ENCODE data around the gene SSTR3.
"Not testable (repeated sequence)": the region's sequence is repeated elsewhere in the genome, so short reads cannot be mapped to it uniquely, and the experiment has no call there.

SSTR3 gene

GRCh38 chr22:37234736-37235711 lies 22.7 kb upstream of the SSTR3 start:
- DNase-seq: no peak
- TF ChIP-seq CTCF (IDR thresholded peaks at IDR 0.05): no peak
- H3K4me3 Mint-ChIP-seq: no peak overlapping the region
- no peaks in the 10 kb centered on the region for H3K36me3 Mint-ChIP-seq (ENCODE audit: low read depth)
- H3K27me3 Mint-ChIP-seq (ENCODE audit: low read depth, poor library complexity): peaks cover 11% of the 10 kb centered on the region
- H3K27ac Mint-ChIP-seq: peak overlapping the region; percentile 88
- H3K9me3 Mint-ChIP-seq: no peaks in the 10 kb centered on the region
- H3K4me1 Mint-ChIP-seq: peaks cover 26% of the 10 kb centered on the region

- TF ChIP-seq CTCF (IDR thresholded peaks at IDR 0.05): no peak
- peaks cover 12% of the 10 kb centered on the region for H3K27me3 Mint-ChIP-seq (ENCODE audit: low read depth, poor library complexity)
- H3K9me3 Mint-ChIP-seq: no peaks in the 10 kb centered on the region
- H3K36me3 Mint-ChIP-seq (ENCODE audit: low read depth): no peaks in the 10 kb centered on the region
- no peak for DNase-seq
- H3K4me3 Mint-ChIP-seq: no peak overlapping the region
- peaks cover 35% of the 10 kb centered on the region for H3K4me1 Mint-ChIP-seq
- no peak overlapping the region for H3K27ac Mint-ChIP-seq
Observed at GRCh38 chr22:37233751-37234631, 21.7 kb upstream of the SSTR3 start.

- not testable (repeated sequence) for DNase-seq; H3K27ac Mint-ChIP-seq; H3K36me3 Mint-ChIP-seq (ENCODE audit: low read depth); H3K9me3 Mint-ChIP-seq; H3K4me3 Mint-ChIP-seq
- H3K27me3 Mint-ChIP-seq (ENCODE audit: low read depth, poor library complexity): peaks cover 14% of the 10 kb centered on the region
- peaks cover 36% of the 10 kb centered on the region for H3K4me1 Mint-ChIP-seq
Observed at GRCh38 chr22:37233371-37233750, 21.1 kb upstream of the SSTR3 start.

- Mint-ChIP-seq H3K27me3 (ENCODE audit: low read depth, poor library complexity) (peaks cover 14% of the 10 kb centered on the region), H3K4me3 (no peak overlapping the region), H3K27ac (no peak overlapping the region), H3K36me3 (ENCODE audit: low read depth) (no peaks in the 10 kb centered on the region), H3K4me1 (peaks cover 31% of the 10 kb centered on the region), H3K9me3 (no peaks in the 10 kb centered on the region)
- DNase-seq: no peak
- no peak for TF ChIP-seq CTCF (IDR thresholded peaks at IDR 0.05)
Observed at GRCh38 chr22:37232140-37232998, 20.1 kb upstream of the SSTR3 start.

- Mint-ChIP-seq H3K36me3 (ENCODE audit: low read depth) (no peaks in the 10 kb centered on the region), H3K4me3 (no peak overlapping the region), H3K27ac (peak overlapping the region; percentile 31), H3K27me3 (ENCODE audit: low read depth, poor library complexity) (peaks cover 14% of the 10 kb centered on the region), H3K4me1 (peaks cover 29% of the 10 kb centered on the region), H3K9me3 (no peaks in the 10 kb centered on the region)
- DNase-seq: peak; percentile 1
- TF ChIP-seq CTCF (IDR thresholded peaks at IDR 0.05): no peak
Observed at GRCh38 chr22:37231406-37232139, 19.3 kb upstream of the SSTR3 start.
